Thymus (tissue), 11 donors: ENCODE measurements around the gene SERTAD2. TPM values are rescaled to one million over a fixed set of nuclear protein-coding genes. Genes with fewer than 3 reads are reported as not detected.

Experiments used
- DNase-seq, 9 donors: peaks; one replicate each; pipeline ENCODE4 v3.0.0-alpha.2; 2013; ENCODE audit warnings: low spot score in 9 of 9, low read depth in 6 of 9, missing footprints in 1 of 9
- H3K27ac ChIP-seq, 2 donors: one replicate each; pipeline ENCODE4 v1.5.1; 2013; ENCODE audit warnings: control low read depth in 1 of 2, low read depth in 1 of 2, low read length in 1 of 2, mild to moderate bottlenecking in 1 of 2, moderate library complexity in 1 of 2
- H3K27me3 ChIP-seq, 2 donors: one replicate each; pipeline ENCODE4 v1.5.1; 2013; ENCODE audit warnings: low read length in 1 of 2; ENCODE audit not compliant: control insufficient read depth in 2 of 2, insufficient read depth in 1 of 2
- H3K36me3 ChIP-seq, 2 donors: one replicate each; pipeline ENCODE4 v1.5.1; 2013; ENCODE audit warnings: low read length in 1 of 2, mild to moderate bottlenecking in 1 of 2, moderate library complexity in 1 of 2; ENCODE audit not compliant: control insufficient read depth in 2 of 2, insufficient read depth in 2 of 2
- H3K4me1 ChIP-seq, 2 donors: one replicate each; pipeline ENCODE4 v1.5.1; 2013; ENCODE audit warnings: low read length in 2 of 2; ENCODE audit not compliant: control insufficient read depth in 2 of 2, insufficient read depth in 2 of 2
- H3K4me3 ChIP-seq, 2 donors: one replicate each; pipeline ENCODE4 v1.5.1; 2013; ENCODE audit warnings: low read length in 2 of 2, control low read depth in 1 of 2, mild to moderate bottlenecking in 1 of 2
- H3K9me3 ChIP-seq, 2 donors: one replicate each; pipeline ENCODE4 v1.5.1; 2013; ENCODE audit warnings: low read length in 1 of 2, mild to moderate bottlenecking in 1 of 2; ENCODE audit not compliant: control insufficient read depth in 2 of 2, insufficient read depth in 1 of 2
- WGBS: extraction: QIAGEN DNeasy Blood & Tissue Kit; methylation state at CpG from one replicate; pipeline ENCODE4 v1.1.7; 2013; 5-methylcytosine and 5-hydroxymethylcytosine counted together
- polyA plus RNA-seq: library from polyadenylated mRNA; stranded (reverse); fragments of 200-250 nt; gene quantifications from one replicate; pipeline ENCODE4 v1.2.3, GENCODE V29; 2013
- total RNA-seq: library from RNA; stranded (reverse); fragments of 120-200 nt; gene quantifications from one replicate; pipeline ENCODE4 v1.2.4, GENCODE V29; 2013
- donor health status: healthy.

Gene SERTAD2
- total and polyA plus RNA-seq, 2 donors = 13.3 to 37.6 TPM

DNA sequence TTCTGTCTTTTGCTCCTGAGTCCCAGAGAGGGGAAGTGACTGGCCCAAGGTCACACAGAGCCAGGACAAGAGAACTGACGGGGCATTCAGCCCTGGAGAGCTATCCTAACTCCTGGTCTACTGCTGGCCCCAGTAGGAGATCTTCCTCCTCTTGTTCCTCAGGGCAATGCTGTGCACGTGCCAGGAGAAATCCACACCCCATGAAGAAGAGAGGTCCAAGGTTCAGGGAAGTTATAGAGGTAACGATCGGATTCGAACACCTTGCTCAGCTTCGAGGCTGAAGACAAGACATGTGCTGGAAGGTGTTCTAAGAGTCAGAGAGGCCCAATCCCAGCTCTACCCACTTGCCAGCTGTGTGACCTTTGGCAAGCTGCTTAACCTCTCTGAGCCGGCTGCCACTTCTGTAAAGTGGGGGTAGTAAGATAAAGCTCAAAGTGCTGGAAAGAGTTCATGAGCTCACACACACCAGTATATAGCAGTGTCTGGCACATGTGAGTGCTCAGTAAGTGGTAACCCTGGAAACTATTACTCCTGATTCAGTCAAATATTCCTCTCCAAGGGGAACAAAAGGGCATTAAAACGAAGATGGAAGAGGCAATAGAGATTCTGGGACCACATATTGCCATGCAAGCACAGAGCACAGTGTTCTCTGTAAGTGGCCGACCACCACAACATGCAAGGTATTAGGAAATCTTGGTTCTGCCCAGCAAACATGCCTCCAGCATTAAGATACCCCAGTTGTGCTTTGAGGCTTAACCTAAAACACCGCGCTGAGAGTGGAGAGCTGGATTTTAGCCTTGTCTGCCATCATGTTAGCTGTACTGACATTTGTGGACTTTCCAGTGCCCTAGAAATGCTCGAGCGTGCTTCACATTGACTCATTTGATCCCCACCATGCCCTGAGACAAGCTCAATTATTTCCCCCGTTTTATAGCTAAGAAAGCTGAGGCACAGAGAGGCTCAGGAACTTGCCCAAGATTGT is 25.6 kb downstream of the SERTAD2 start:
- H3K9me3 ChIP-seq = no peaks in the 10 kb centered on the region
- no peak overlapping the region for H3K4me3 ChIP-seq
- 96% methylated on average over 14 of the region's 14 CpGs for WGBS
- no peak overlapping the region for H3K27ac ChIP-seq
- H3K4me1 ChIP-seq = peaks cover 0 to 12% of the 10 kb centered on the region in 2 donors
- H3K27me3 ChIP-seq = no peaks in the 10 kb centered on the region
- no peak for DNase-seq
- peaks cover 16 to 35% of the 10 kb centered on the region in 2 donors for H3K36me3 ChIP-seq

DNA sequence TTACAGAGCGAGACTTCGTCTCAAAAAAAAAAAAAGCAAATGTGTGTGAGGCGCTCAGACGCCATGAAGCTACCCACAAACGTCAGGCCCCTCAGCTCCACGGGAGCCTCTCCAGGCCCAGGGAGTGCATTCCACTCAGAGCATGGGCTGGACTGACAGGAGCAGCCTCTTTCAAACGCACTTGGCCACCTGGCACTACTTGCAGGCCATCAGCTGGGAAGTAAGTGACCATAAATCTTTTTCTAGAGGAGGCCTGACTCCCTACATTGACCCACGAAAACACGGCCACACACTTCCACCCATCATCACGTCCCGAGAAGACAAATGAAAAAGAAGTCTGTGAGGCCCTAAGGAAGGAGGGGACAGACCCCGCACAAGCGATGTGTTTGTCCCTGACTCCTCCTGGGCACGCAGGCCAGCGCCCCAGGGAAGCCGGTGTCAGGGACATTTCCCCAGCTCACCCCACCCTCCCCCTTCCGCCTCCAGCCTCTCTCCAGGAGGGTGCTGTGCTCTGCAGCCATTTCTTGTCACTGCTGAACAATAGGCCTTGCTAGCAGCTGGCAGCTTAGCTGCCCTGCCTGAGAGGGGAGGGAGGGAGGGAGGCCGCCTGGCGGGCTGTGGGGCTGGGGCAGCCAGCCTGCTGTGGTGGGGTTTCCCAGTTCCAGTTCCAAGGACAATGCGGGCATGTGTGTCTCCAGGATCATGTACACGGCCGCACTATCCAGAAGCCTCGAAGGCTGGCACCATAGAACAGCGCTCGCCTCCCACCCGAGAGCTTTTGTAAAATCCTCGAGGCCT is 26.6 kb downstream of the SERTAD2 start:
- Histone ChIP-seq H3K4me1 (peaks cover 0 to 12% of the 10 kb centered on the region in 2 donors), H3K27ac (no peak overlapping the region)
- DNase-seq = no peak

DNA sequence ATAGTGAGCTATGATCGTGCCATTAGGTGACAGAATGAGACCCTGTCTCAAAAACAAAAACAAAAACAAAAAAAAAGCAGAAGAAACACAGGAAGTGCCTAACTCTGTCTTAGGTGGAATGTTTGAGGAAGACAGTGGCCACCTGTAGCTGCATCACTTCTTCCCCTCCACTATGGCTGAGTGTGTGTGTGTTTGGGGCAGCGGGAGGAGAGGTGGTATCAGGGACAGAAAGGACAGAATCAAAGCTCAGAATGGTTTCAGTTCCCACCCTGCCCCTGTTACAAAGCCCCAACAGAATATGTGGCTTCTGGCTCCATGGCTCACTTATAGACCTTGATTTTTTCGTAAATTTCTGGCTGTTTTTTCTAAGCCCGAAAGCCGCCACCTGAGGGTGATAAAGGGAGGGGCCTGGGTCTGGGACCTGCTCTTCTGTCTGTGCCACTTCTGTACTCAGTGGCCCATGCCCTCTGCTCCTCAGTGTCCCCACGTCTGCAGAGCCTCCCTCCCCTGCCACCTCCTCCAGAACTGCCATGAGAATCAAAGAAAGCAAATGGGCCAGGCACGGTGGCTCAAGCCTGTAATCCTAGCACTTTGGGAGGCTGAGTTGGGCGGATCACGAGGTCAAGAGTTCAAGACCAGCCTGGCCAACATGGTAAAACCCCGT is 27.4 kb downstream of the SERTAD2 start:
- no peaks in the 10 kb centered on the region for H3K9me3 ChIP-seq
- 93% methylated on average over 10 of the region's 10 CpGs for WGBS
- H3K27ac ChIP-seq = no peak overlapping the region
- peaks cover 0 to 12% of the 10 kb centered on the region in 2 donors for H3K4me1 ChIP-seq
- DNase-seq = no peak
- no peak overlapping the region for H3K4me3 ChIP-seq
- peaks cover 10 to 16% of the 10 kb centered on the region in 2 donors for H3K36me3 ChIP-seq
- no peaks in the 10 kb centered on the region for H3K27me3 ChIP-seq

More for the DNA sequence above, 26.6 kb downstream of the SERTAD2 start:
- Histone ChIP-seq H3K4me3 (no peak overlapping the region), H3K27me3 (no peaks in the 10 kb centered on the region), H3K36me3 (peaks cover 13 to 25% of the 10 kb centered on the region in 2 donors), H3K9me3 (no peaks in the 10 kb centered on the region)
- WGBS = 95% methylated on average over 27 of the region's 27 CpGs

DNA sequence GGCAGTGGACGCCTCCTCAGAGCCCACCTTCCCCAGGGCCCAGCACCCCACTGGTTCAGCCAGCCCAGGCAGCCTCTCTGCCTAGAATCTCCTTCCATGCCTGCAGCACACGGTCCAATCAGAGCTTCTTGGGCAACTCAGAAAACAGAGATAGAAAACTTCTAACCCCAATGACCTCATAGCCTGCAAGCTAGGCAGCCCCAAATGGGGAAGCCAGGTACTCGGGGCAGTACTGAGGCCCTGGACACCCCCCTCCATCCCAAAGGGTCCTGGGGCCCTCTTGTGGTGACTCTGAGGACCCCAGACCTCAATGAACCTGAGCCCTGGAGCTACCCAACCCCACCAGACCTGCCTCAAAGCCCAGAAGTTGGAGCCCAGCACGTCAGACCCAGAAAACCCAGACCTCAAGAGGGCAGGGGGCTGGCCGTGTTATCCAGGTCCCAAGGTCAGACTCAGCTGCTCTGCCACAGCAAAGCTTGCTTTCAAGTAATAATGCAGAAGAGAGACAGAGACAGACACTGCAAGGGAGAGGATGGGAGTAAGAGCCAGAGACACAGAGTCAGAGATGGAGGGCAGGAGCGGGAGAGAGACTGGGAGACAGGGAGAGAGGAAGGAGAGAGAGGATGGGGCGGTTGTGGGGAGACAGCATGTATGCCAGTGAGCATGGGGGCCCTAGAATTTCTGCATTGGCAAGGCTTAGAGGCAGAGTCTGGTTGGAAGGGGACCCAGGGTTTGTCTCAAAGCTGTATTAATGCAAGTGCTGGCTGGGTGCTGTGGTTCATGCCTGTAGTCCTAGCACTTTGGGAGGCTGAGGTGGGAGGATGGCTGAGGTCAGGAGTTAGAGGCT is 28.2 kb downstream of the SERTAD2 start:
- 98% methylated on average over 7 of the region's 7 CpGs for WGBS
- Histone ChIP-seq H3K4me1 (peaks cover 0 to 12% of the 10 kb centered on the region in 2 donors), H3K27me3 (no peaks in the 10 kb centered on the region)

DNA sequence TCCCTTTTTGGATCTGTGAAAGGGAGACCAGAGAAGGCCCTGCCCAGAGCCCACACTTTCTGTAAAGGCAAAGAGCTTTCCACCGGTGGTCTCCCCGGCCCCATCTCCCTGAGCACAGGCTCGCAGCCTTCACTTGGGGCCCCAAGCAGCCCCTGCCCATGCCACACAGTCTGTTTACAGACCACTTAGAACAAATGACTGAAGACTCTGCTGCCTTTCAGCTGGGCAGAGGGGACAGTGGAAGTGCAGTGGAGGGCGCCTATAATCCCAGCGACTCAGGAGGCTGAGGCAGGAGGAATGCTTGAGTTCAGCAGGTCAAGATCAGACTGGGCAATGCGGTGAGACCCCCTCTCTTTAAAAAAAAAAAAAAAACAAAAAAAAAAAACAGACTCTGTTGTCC is 28.9 kb downstream of the SERTAD2 start:
- H3K9me3 ChIP-seq = no peaks in the 10 kb centered on the region
- H3K36me3 ChIP-seq = peaks cover 0 to 3% of the 10 kb centered on the region in 2 donors
- H3K4me3 ChIP-seq = no peak overlapping the region
- no peak overlapping the region for H3K27ac ChIP-seq
- DNase-seq = no peak
- 96% methylated on average over 6 of the region's 6 CpGs for WGBS
- peaks cover 0 to 12% of the 10 kb centered on the region in 2 donors for H3K4me1 ChIP-seq
- H3K27me3 ChIP-seq = no peaks in the 10 kb centered on the region

More for the DNA sequence above, 28.2 kb downstream of the SERTAD2 start:
- Histone ChIP-seq H3K4me3 (no peak overlapping the region), H3K27ac (no peak overlapping the region), H3K9me3 (no peaks in the 10 kb centered on the region), H3K36me3 (peaks cover 2 to 9% of the 10 kb centered on the region in 2 donors)
- DNase-seq = no peak

DNA sequence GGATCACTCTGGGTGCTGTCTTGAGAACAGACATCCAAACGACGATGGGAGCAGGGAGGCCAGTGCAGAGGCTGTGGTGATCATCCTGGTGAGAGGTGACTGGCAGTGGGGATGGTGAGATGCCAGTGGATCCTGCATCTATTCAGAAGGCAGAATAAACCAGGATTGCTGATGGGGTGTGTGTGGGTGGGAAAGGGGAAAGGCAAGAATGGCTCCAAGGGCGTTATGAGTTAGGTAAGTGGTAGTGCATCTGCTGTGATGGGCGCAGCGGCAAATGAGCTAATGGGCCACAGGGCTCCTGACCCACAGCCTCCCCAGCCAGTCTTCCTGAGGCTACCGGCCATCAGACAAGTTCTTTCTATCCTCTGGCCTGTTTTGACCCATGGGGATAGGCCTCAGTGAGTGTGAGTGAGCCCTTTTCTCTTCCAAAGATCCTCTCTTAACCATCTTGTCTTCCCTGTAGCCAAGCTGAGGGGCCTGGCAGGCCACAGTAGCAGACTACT is 29.6 kb downstream of the SERTAD2 start:
- Histone ChIP-seq H3K9me3 (no peaks in the 10 kb centered on the region), H3K27ac (no peak overlapping the region), H3K4me1 (peaks cover 0 to 12% of the 10 kb centered on the region in 2 donors), H3K36me3 (no peaks in the 10 kb centered on the region), H3K4me3 (no peak overlapping the region), H3K27me3 (no peaks in the 10 kb centered on the region)
- 98% methylated on average over 6 of the region's 6 CpGs for WGBS
- DNase-seq = no peak

DNA sequence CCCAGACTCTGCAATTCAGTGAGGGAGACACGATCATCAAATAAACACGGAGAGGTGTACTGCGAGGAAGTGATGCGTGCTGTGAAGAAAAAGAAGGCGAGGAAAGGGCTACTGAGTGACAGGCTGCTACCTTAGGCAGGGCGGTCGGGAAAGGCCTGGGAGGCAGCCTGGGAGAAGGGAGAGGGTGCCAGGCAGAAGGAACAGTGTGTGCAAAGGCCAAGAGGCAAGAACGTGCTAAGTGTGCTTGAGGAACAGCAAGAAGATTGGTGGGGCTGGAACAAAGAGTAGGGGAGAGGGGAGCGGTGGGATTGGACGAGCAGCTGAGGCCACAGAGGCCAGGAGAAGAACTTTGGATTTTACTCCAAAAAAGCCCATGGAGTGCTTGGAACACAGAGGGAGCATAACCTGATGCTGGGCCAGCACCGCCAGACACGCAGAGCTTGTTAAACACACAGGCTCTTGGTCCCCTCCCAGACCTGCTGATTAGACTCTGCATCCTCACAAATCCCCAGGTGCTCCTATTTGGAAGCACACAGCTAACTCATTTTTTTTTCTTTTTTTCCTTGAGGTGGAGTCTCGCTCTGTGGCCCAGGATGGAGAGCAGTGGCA is 30.4 kb downstream of the SERTAD2 start:
- WGBS = 96% methylated on average over 13 of the region's 13 CpGs
- no peak overlapping the region for H3K27ac ChIP-seq
- no peak for DNase-seq
- H3K27me3 ChIP-seq = no peaks in the 10 kb centered on the region
- H3K4me1 ChIP-seq = peaks cover 0 to 13% of the 10 kb centered on the region in 2 donors
- no peak overlapping the region for H3K4me3 ChIP-seq
- no peaks in the 10 kb centered on the region for H3K36me3 ChIP-seq
- no peaks in the 10 kb centered on the region for H3K9me3 ChIP-seq
